NCI-H460 (cell line): Measurements from ENCODE around the gene RAB3C. TPM values are rescaled to one million over a fixed set of nuclear protein-coding genes. Genes with fewer than 3 reads are reported as not detected.

ENCODE experiments used
- DNase-seq: peaks from one replicate; pipeline ENCODE4 v3.0.0-alpha.2; 2016; ENCODE audit warnings: low read depth; ENCODE audit errors: extremely low read depth
- total RNA-seq: library from RNA; depleted of rRNA; stranded (reverse); fragments of >200 nt; shearing (Covaris generic); gene quantifications from 2 replicates; pipeline ENCODE4 v1.2.3, GENCODE V29; 2014

Gene RAB3C
- total RNA-seq, 1 experiment from 2014 or later, result 35.7 TPM

DNA sequence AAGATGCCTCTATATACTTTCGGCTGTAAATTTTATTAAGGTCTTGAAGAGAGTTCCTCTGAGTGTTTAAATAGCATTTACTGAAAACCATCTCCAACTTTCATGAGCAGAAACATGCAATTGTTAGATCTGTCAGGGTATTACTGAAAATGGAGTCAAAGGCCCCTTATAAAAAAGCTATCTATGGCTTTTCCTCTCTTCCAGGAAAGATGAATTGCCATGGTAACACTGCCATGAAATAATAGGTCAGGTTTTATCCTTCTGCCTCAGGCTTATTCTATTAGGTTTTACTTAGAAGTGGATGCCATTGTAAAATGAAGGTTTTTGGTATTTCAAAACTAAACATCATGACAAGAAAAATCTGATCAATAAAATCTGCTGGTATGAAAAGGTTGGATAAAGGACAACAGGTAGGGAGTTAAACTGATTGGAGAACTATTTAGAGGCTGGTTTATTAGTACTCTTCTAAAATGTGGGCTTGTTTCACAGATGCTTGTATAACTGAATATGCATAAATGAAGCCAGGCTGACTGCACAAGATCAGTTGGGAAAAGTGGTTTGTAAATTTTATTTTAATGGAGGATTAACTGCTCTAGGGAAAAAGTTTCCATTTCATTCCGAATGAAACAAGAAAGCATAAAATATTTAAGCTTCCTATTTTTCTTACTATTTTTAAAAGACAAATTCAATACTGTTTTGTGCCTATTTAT lies 135.5 kb downstream of the RAB3C start:
- no peak for DNase-seq

GRCh38 chr5:58722160-58722559 lies 139.3 kb downstream of the RAB3C start:
- no peak for DNase-seq

- DNase-seq, result no peak
These were observed 142.1 kb downstream of the RAB3C start for GRCh38 chr5:58724992-58725391.

DNA sequence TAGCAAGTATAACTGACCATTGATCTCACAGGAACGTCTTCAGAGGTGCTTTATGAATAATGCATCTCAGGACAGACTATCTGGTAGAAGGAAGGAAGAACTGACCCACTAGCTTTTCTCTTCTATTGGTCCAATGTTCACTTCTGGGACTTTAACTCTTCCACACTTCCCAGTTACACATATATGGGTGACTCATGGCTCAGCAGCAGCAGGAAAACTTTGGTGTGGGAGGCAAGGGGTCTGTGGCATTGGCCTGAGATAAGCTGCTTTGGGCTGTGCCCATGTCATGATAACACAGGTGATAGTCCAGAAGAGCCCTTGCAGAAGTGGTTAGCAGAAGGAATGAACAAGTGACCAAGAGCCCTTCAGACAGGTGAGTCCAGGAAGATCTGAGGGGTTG lies 148.8 kb downstream of the RAB3C start:
- no peak for DNase-seq

GRCh38 chr5:58735637-58736036 lies 152.8 kb downstream of the RAB3C start:
- DNase-seq, result no peak

GRCh38 chr5:58736214-58736613 lies 153.3 kb downstream of the RAB3C start:
- DNase-seq, result no peak

DNA sequence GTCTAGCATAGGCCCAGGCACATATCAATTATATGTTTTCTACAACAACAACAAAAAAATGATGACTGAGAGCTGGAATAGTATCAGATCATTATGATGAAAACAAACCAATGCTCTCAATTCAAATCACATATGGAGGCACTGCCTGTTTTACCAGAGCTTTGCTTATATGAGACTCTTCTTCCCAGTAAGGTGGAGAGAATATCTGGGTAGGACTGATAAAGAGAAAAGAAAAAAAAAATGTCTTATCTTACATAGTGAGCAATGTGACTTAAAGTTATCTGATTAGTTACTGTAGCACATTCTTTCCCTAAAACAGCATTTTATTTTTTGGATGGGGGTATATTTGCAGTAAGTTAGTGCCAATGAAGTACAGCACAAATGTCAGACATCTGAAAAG lies 154.8 kb downstream of the RAB3C start:
- no peak for DNase-seq

DNA sequence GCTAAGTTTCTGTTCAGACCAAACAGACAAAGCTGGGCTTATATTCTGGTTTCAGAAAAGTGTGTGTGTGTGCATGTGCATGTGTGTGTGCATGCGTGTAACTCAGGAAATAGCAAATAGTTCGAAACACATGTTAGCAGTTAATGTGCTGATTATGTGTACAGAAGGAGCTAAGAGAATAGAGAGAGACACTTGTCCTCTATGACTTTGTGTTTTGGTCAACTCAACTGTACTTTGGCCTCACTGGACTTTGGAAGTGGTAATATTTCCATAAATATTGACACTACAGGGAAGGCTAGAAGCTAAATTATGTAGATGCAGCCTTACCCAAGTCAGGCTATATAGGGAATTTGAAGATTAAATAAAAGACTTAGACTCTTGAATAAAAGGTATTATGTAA lies 155.5 kb downstream of the RAB3C start:
- no peak for DNase-seq

DNA sequence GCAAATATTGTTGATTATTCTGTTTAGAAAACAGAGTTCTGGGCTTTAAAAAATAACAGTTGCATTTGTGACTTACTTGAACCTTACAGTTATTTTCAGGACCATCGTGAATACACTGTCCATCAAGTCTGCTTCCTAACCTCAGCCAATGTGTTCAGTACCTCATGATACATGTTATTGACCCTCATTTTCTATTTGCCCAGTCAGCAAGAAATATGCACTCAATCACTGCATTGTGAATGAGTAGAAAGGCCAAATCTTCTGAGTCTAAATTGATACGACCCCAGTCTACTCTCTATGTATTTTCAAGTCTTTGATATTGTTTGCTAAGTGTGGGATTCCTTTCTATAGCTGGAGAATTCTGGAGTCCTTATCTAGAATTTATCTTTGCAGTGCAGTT lies 156.2 kb downstream of the RAB3C start:
- DNase-seq, result no peak

DNA sequence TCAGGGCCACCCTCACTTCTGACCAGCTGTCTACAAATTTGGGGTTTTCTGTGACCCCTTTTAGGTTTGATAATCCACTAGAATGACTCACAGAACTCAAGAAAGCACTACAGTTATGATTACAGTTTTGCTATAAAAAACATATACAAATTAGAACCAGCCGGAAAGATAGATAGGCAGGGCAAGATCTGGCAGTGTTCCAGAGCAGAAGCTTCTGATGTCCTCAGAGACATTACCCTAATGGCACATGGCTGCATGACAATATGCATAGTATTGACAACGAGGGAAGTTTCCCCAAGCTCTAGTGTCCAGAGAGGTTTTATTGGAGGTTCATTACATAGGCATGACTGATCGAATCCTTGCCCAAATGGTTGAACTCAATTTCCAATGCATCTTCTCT lies 158.1 kb downstream of the RAB3C start:
- no peak for DNase-seq

DNA sequence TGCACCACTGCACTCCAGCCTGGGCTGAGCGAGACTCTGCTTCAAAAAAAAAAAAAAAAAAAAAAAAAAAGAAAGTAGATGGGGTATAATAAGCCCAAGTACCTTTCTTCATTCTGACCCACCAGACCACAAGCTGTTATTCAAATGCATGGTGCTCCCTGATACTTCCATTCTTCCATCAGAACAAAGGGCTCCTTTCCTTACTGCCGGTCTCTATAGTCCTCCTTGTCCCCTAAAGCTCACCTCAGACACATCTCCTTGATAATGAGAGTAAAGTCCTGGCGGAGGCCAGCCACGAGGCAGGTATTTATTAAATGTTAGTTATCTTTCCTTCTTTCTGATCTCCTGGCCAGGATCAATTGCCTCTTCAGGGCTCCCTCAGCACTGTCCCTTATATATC lies 162.5 kb downstream of the RAB3C start:
- no peak for DNase-seq

DNA sequence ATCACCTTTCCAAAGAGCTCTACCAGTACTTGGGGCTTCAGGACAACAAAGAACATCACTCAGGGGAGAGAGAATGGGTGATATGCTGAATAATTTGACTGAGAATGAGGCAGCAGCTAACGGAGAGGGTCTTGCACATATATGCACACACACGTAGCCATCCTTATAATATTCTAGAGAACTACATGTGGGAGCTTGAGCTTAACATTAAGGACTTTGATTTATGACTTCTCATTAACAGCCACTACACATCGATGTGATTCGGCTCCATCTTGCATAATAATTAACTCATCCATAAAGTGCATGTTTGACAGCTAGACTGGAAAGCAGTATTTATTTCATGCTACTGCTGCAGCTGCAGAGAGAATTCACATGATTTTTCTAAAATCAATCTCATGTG lies 163.4 kb downstream of the RAB3C start:
- no peak for DNase-seq

DNA sequence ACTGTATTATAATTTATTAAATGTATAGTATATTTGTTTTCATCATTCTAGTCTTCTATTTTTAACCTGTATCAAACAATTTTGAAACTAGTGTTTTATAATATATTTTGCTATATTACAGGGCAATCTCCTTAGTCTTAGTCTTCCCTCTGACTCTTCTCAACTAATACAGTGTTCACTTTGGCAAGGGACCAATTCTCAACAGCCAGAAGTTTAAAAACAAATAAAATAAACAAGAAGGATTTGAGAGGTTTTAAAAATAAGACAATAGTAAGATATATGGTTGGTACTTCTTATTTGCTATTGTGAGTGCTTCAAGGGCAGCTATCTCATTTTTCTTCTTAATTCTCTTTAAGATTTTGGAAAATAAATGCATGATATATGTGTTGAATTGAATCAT lies 167.2 kb downstream of the RAB3C start:
- no peak for DNase-seq

DNA sequence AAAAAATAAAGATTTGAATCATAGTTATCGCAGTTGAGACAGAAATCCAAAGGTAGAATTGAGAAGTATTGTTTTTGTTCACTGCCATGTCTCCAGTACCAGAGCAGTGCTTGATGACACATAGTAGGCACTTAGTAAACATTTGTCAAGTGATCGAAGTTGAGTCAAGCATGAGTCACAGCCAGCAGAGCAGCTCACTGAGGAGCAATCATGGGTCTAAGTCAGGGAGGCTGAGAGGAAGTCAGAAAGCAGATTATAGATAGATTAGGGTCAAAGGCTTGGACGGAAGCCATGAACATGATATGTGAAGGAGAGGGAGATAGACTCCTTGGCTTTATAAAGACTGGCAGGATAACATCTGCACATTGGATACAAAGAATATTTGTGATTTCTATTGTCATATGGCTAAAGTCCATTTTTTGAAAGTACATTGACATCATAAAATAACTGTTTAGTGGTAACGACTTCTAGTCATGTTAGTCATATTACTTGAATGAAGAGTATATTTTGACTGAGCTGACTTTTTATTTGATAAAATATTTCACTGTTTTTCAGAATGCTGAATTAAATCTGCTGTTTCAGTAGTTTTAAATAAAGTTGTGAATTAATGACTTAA lies 168.5 kb downstream of the RAB3C start:
- peak; percentile 27 for DNase-seq

GRCh38 chr5:58752104-58752503 lies 169.2 kb downstream of the RAB3C start:
- no peak for DNase-seq

GRCh38 chr5:58753446-58753845 lies 170.6 kb downstream of the RAB3C start:
- no peak for DNase-seq

- no peak for DNase-seq
These were observed 171.4 kb downstream of the RAB3C start for GRCh38 chr5:58754250-58754649.

DNA sequence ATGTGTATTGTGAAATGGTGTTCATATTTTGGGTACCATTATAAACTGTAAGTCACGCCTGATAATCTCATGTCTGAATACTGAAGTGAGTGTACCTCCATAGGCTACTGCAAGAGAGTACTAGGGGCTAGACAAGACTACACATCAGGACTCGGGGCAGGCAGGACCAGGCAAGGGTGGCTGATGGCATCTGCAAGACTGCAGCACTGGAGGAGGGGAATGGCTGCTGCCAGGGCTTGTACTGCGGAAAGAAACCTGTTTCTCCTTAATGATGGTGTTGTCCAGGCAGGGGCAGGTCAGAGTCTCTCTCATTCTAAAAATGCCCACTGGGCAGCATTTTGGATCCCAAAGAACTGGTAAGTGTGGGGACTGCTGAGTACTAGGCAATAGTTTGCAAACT lies 172.5 kb downstream of the RAB3C start:
- DNase-seq, result no peak

DNA sequence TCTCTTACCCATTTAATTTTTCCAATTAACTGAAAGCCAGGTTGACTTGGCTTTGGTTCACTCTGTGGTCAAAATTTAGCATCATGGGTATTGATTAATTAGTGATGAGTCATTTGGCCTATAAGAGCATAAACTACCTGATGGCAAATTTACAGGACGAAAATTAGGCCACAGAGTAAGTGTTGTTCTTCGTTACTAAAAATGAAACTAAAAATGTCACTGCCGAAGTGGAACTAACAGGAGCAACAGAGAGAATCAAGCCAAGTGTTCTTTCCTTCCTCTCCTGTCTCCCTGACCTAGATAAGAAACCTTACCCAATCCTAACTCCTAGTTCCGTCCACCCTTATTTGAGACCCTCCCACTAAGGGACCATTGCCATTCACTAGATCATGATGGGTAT lies 176.9 kb downstream of the RAB3C start:
- no peak for DNase-seq

- no peak for DNase-seq
These were observed 177.3 kb downstream of the RAB3C start for GRCh38 chr5:58760222-58760621.

GRCh38 chr5:58761407-58761806 lies 178.5 kb downstream of the RAB3C start:
- DNase-seq, result no peak

DNA sequence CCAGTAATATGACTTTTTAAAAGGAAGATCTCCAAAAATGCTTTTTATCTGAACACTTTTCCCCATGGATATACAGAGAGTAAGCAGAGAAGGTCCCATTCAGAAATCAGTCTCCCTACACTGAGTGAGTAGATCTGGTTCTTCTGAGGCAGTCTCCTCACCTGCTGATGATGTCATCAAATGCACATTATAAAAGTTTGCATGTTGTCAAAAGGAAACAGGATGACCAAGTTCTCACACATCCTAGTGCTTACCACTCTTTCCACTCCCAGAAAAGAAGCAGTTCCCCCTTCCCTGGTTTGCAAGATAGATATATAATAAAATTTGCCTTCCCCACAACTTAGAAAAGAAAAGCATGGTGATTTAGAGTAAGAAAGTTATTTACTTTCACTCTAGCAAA lies 180.5 kb downstream of the RAB3C start:
- DNase-seq, result no peak

DNA sequence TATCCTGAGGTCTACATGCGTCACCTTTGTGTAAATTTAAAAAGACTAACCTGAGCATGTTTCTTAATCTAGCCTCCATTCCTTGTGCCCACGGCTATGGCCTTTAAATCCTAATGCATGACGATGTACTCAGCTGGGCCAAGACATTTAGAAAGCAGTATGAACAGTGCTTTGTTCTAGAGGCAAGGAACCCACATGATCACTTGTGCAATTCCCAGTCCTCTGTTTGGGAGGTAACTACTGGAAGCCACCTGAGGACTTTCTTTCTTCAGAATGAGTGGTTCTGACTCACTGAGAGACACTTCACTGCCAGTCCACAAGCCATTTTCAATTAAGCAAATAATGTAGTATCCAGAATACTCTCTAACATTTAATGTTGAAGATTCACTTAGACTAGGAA lies 181.3 kb downstream of the RAB3C start:
- no peak for DNase-seq
